Fibroblast of skin of right quadriceps (primary cell): ENCODE measurements around the gene TRIM46.
"Not testable (repeated sequence)": the region's sequence is repeated elsewhere in the genome, so short reads cannot be mapped to it uniquely, and the experiment has no call there.

Experiments
- DNase-seq: peaks from one replicate; pipeline ENCODE4 v3.0.0-alpha.2; 2013

The TRIM46 gene

DNA sequence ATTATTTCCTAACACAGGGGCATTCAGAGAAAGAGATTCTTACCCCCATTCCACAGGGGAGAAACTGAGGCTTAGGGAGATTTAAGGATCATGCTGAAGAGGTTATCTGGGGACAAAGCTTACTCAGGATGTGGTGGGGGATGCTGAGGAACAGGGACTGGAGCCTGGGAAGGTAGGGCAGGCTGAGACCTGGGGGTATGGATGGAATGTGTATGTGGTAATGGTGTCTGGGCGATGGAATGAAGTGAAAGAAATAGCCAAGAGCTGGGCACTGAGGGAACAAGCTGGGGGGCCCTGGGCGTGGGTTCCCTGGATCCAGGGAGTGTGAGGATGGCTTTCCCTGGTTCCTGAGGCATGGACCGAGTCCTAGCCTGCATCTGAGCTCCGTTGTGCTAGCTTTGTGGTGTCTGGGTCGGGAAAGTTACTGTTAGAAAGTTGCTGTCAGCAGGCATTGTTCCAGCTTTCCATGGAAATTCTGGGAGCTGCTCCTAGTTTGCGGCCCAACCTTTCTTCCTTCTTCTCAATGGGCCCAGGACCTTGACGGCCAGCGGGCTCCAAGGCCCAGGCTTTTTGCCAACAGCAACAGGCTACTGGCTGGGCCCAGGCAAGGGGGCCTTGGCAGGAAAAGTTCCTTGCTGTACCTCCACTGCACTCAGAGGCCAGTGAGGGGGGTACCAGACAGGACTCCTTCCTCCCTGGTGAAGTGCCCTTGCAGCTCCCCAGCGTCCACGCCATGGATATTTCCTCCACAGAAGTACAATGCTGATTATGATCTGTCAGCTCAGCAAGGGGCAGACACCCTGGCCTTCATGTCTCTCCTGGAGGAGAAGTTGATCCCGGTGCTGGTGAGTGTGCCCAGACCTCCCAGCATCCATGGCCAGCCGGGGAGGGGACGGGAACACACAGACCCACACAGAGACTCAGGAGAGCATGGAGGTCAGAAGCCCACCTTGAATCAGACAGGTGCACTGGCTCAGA lies 58.6 kb downstream of the TRIM46 start:
- DNase-seq, result peak; percentile 61

GRCh38 chr1:155233502-155233901 lies 59.9 kb downstream of the TRIM46 start:
- not testable (repeated sequence) for DNase-seq
